ENCODE results near the gene WDR70. TPM values are rescaled to one million over a fixed set of nuclear protein-coding genes. Genes with fewer than 3 reads are reported as not detected.

The WDR70 gene
- total RNA-seq, 1 experiment from 2014 or later: 35.0 TPM

DNA sequence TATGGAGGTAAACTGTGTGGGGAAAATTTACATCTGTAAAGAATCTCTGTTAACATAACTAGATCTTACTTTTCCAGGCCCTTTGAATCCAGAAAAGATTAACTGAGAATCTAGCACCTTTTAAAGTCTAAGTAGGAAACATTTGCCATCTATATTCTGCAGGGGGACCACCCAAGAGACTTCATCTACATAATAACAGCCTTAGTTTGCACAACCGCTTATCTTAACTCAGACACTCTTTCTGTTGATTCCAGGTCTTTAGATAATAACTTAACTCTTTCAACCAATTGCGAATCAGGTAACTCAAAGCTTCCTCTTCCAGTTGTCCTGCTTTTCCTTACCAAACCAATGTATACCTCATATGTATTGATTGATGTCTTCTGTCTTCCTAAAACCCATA, 407.3 kb downstream of the WDR70 start:
- no peak for DNase-seq (ENCODE audit: low spot score)

DNA sequence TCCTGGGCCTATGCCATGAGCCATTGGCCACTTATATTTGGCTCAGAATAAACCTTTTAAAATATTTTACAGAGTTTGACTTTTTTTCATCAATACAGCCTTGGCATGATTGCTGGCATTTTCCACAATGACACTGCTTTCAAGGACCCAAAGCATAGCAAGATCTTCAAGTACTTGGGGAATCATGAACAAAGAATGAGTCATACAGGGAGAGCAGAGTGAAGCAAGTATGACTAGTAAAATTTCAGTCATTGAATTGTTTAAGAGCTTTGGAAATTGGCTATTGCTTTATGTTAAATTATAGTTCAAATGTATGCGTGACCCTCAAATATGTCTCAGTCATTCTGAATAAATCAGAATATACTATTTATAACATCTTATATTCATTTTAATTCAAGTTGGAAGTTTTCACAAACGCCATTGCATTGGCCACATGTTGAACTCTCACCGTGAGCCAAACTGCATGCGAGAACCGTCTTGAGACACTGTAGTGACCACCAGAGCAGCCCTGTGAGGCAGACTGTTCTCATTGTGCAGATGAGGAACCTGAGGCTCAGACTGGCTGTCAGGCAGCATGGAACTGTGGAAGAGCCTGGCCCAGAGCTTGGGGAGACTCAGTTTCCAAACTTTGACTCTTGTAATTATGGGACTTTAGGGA, 407.9 kb downstream of the WDR70 start:
- Mint-ChIP-seq H3K36me3 (peaks cover 20% of the 10 kb centered on the region), H3K27ac (peak overlapping the region; percentile 18), H3K4me3 (no peak overlapping the region), H3K4me1 (peaks cover 17% of the 10 kb centered on the region), H3K9me3 (peaks cover 40% of the 10 kb centered on the region), H3K27me3 (ENCODE audit: low read depth) (peaks cover 16% of the 10 kb centered on the region)
- TF ChIP-seq IRF2 (CRISPR knock-in tag; IDR thresholded peaks at IDR 0.05; ENCODE audit: borderline replicate concordance, low read depth): no peak
- TF ChIP-seq, protein P1, sequence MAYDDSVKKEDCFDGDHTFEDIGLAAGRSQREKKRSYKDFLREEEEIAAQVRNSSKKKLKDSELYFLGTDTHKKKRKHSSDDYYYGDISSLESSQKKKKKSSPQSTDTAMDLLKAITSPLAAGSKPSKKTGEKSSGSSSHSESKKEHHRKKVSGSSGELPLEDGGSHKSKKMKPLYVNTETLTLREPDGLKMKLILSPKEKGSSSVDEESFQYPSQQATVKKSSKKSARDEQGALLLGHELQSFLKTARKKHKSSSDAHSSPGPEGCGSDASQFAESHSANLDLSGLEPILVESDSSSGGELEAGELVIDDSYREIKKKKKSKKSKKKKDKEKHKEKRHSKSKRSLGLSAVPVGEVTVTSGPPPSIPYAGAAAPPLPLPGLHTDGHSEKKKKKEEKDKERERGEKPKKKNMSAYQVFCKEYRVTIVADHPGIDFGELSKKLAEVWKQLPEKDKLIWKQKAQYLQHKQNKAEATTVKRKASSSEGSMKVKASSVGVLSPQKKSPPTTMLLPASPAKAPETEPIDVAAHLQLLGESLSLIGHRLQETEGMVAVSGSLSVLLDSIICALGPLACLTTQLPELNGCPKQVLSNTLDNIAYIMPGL (CRISPR knock-in tag; IDR thresholded peaks at IDR 0.05): no peak
- TF ChIP-seq ELF4 (CRISPR knock-in tag; IDR thresholded peaks at IDR 0.05; ENCODE audit: low read depth): no peak
- TF ChIP-seq, protein P2, sequence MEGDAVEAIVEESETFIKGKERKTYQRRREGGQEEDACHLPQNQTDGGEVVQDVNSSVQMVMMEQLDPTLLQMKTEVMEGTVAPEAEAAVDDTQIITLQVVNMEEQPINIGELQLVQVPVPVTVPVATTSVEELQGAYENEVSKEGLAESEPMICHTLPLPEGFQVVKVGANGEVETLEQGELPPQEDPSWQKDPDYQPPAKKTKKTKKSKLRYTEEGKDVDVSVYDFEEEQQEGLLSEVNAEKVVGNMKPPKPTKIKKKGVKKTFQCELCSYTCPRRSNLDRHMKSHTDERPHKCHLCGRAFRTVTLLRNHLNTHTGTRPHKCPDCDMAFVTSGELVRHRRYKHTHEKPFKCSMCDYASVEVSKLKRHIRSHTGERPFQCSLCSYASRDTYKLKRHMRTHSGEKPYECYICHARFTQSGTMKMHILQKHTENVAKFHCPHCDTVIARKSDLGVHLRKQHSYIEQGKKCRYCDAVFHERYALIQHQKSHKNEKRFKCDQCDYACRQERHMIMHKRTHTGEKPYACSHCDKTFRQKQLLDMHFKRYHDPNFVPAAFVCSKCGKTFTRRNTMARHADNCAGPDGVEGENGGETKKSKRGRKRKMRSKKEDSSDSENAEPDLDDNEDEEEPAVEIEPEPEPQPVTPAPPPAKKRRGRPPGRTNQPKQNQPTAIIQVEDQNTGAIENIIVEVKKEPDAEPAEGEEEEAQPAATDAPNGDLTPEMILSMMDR (IDR thresholded peaks at IDR 0.05): no peak
- TF ChIP-seq NFYB (CRISPR knock-in tag; conservative IDR thresholded peaks at IDR 0.05; ENCODE audit: low read depth): no peak
- TF ChIP-seq GABPB1 (CRISPR knock-in tag; IDR thresholded peaks at IDR 0.05): no peak
- TF ChIP-seq, protein P3, sequence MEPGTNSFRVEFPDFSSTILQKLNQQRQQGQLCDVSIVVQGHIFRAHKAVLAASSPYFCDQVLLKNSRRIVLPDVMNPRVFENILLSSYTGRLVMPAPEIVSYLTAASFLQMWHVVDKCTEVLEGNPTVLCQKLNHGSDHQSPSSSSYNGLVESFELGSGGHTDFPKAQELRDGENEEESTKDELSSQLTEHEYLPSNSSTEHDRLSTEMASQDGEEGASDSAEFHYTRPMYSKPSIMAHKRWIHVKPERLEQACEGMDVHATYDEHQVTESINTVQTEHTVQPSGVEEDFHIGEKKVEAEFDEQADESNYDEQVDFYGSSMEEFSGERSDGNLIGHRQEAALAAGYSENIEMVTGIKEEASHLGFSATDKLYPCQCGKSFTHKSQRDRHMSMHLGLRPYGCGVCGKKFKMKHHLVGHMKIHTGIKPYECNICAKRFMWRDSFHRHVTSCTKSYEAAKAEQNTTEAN (CRISPR knock-in tag; IDR thresholded peaks at IDR 0.05): no peak
- no peak for TF ChIP-seq KAT7 (CRISPR knock-in tag; IDR thresholded peaks at IDR 0.05; ENCODE audit: borderline replicate concordance)
- TF ChIP-seq, protein P4, sequence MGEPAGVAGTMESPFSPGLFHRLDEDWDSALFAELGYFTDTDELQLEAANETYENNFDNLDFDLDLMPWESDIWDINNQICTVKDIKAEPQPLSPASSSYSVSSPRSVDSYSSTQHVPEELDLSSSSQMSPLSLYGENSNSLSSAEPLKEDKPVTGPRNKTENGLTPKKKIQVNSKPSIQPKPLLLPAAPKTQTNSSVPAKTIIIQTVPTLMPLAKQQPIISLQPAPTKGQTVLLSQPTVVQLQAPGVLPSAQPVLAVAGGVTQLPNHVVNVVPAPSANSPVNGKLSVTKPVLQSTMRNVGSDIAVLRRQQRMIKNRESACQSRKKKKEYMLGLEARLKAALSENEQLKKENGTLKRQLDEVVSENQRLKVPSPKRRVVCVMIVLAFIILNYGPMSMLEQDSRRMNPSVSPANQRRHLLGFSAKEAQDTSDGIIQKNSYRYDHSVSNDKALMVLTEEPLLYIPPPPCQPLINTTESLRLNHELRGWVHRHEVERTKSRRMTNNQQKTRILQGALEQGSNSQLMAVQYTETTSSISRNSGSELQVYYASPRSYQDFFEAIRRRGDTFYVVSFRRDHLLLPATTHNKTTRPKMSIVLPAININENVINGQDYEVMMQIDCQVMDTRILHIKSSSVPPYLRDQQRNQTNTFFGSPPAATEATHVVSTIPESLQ (CRISPR knock-in tag; IDR thresholded peaks at IDR 0.05): no peak
- TF ChIP-seq, protein P5, sequence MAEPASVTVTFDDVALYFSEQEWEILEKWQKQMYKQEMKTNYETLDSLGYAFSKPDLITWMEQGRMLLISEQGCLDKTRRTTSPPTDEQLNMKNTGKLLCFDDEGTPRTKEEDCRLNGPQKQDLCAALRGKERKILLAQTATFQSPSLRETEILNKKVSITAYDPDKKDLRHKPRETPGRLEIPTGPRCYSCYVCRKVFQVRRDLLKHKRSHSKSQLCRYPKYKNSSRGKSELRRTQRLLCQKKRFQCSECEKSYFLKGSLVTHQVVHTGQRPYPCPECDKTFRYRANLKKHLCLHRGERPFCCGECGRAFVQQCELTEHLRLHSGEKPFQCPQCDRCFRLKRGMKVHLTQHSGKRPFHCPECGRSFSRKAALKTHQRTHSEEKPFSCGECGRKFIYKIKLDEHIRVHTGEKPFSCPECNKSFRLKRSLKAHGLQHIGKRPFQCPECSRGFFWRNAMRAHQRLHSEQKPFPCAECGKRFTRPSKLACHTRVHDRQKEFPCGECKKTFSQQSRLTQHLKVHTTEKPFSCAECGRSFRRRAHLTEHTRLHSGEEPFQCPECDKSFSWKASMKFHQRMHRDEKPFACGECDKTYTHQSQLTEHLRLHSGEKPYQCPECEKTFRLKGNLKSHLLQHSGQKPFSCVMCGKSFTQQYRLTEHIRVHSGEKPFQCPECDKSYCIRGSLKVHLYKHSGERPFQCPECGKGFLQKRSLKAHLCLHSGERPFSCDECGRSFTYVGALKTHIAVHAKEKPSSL (CRISPR knock-in tag; conservative IDR thresholded peaks at IDR 0.05): no peak
- no peak for TF ChIP-seq NR2C2 (CRISPR knock-in tag; IDR thresholded peaks at IDR 0.05)
- ATAC-seq: no peak; the same call in 1 of the 2 replicates
- POLR2A ChIA-PET: no interaction called here
- DNase-seq (ENCODE audit: low spot score): no peak
- CTCF ChIA-PET: no interaction called here

More for the DNA sequence above, 407.3 kb downstream of the WDR70 start:
- TF ChIP-seq NR1H2 (CRISPR knock-in tag; IDR thresholded peaks at IDR 0.05): no peak
- TF ChIP-seq, protein P6, sequence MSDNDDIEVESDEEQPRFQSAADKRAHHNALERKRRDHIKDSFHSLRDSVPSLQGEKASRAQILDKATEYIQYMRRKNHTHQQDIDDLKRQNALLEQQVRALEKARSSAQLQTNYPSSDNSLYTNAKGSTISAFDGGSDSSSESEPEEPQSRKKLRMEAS (CRISPR knock-in tag; IDR thresholded peaks at IDR 0.05): no peak
- no peak for TF ChIP-seq MYBL2 (CRISPR knock-in tag; IDR thresholded peaks at IDR 0.05)
- no peak for TF ChIP-seq EMX1 (CRISPR knock-in tag; IDR thresholded peaks at IDR 0.05)
- TF ChIP-seq SMAD3 (CRISPR knock-in tag; IDR thresholded peaks at IDR 0.05; ENCODE audit: borderline replicate concordance): no peak
- TF ChIP-seq, protein P7, sequence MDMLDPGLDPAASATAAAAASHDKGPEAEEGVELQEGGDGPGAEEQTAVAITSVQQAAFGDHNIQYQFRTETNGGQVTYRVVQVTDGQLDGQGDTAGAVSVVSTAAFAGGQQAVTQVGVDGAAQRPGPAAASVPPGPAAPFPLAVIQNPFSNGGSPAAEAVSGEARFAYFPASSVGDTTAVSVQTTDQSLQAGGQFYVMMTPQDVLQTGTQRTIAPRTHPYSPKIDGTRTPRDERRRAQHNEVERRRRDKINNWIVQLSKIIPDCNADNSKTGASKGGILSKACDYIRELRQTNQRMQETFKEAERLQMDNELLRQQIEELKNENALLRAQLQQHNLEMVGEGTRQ (CRISPR knock-in tag; IDR thresholded peaks at IDR 0.05): no peak
- no peak for TF ChIP-seq NR2C2 (CRISPR knock-in tag; IDR thresholded peaks at IDR 0.05)
- TF ChIP-seq, protein P8, sequence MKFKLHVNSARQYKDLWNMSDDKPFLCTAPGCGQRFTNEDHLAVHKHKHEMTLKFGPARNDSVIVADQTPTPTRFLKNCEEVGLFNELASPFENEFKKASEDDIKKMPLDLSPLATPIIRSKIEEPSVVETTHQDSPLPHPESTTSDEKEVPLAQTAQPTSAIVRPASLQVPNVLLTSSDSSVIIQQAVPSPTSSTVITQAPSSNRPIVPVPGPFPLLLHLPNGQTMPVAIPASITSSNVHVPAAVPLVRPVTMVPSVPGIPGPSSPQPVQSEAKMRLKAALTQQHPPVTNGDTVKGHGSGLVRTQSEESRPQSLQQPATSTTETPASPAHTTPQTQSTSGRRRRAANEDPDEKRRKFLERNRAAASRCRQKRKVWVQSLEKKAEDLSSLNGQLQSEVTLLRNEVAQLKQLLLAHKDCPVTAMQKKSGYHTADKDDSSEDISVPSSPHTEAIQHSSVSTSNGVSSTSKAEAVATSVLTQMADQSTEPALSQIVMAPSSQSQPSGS (CRISPR knock-in tag; IDR thresholded peaks at IDR 0.05; ENCODE audit: borderline replicate concordance, low read depth): no peak
- TF ChIP-seq, protein P3 (CRISPR knock-in tag; IDR thresholded peaks at IDR 0.05): no peak
- TF ChIP-seq TEAD4 (CRISPR knock-in tag; IDR thresholded peaks at IDR 0.05): no peak
- TF ChIP-seq FOXJ3 (CRISPR knock-in tag; IDR thresholded peaks at IDR 0.05; ENCODE audit: borderline replicate concordance): no peak
- H3K9me3 Mint-ChIP-seq: peaks cover 34% of the 10 kb centered on the region
- H3K27ac Mint-ChIP-seq: peak overlapping the region; percentile 18
- CTCF ChIA-PET: no interaction called here
- peaks cover 17% of the 10 kb centered on the region for H3K4me1 Mint-ChIP-seq
- H3K4me3 Mint-ChIP-seq: no peak overlapping the region
- H3K27me3 Mint-ChIP-seq (ENCODE audit: low read depth): peaks cover 16% of the 10 kb centered on the region
- POLR2A ChIA-PET: no interaction called here
- peaks cover 15% of the 10 kb centered on the region for H3K36me3 Mint-ChIP-seq
- ATAC-seq: peak; percentile 65

Measured in WTC11 (cell line).